HUES48 (cell line): ENCODE data around the gene DUSP1.

Experiments used
- H3K27ac ChIP-seq: one replicate; pipeline ENCODE4 v1.7.0; 2013; ENCODE audit warnings: low read depth, low read length, inconsistent platforms
- H3K27me3 ChIP-seq: 2 replicates; pipeline ENCODE4 v1.6.1; 2013; ENCODE audit warnings: mild to moderate bottlenecking, low read length; ENCODE audit not compliant: control insufficient read depth, insufficient read depth
- H3K36me3 ChIP-seq: 2 replicates; pipeline ENCODE4 v1.6.1; 2013; ENCODE audit warnings: low read length; ENCODE audit not compliant: control insufficient read depth, insufficient read depth
- H3K4me1 ChIP-seq: 2 replicates; pipeline ENCODE4 v1.6.1; 2013; ENCODE audit warnings: mild to moderate bottlenecking, low read length; ENCODE audit not compliant: control insufficient read depth, insufficient read depth
- H3K4me3 ChIP-seq: 2 replicates; pipeline ENCODE4 v1.5.1; 2013; ENCODE audit warnings: mild to moderate bottlenecking, low read depth, low read length
- H3K9ac ChIP-seq: 2 replicates; pipeline ENCODE4 v1.6.1; 2013; ENCODE audit warnings: mild to moderate bottlenecking, low read depth, low read length, moderate library complexity
- H3K9me3 ChIP-seq: 2 replicates; pipeline ENCODE4 v1.6.1; 2013; ENCODE audit warnings: low read length; ENCODE audit not compliant: control insufficient read depth, insufficient read depth

The DUSP1 gene

GRCh38 chr5:172796306-172796705 is 25.3 kb upstream of the DUSP1 start:
- H3K9ac ChIP-seq = no peak overlapping the region
- no peak overlapping the region for H3K27ac ChIP-seq
- no peaks in the 10 kb centered on the region for H3K9me3 ChIP-seq
- no peak overlapping the region for H3K4me3 ChIP-seq
- H3K27me3 ChIP-seq = no peaks in the 10 kb centered on the region
- H3K36me3 ChIP-seq = no peaks in the 10 kb centered on the region
- H3K4me1 ChIP-seq = 0 out of 2 replicates have a peak, but pooled peaks cover 4% of the 10 kb centered on the region

- no peaks in the 10 kb centered on the region for H3K9me3 ChIP-seq
- no peak overlapping the region for H3K9ac ChIP-seq
- H3K4me3 ChIP-seq = no peak overlapping the region
- H3K36me3 ChIP-seq = no peaks in the 10 kb centered on the region
- no peaks in the 10 kb centered on the region for H3K27me3 ChIP-seq
- H3K4me1 ChIP-seq = 0 out of 2 replicates have a peak, but pooled peaks cover 4% of the 10 kb centered on the region
- no peak overlapping the region for H3K27ac ChIP-seq
Observed at GRCh38 chr5:172795318-172795977, 24.5 kb upstream of the DUSP1 start.

- Histone ChIP-seq H3K9ac (no peak overlapping the region), H3K4me3 (no peak overlapping the region), H3K4me1 (peaks cover 10% of the 10 kb centered on the region; the same call in 1 of the 2 replicates), H3K27ac (no peak overlapping the region), H3K9me3 (no peaks in the 10 kb centered on the region), H3K36me3 (no peaks in the 10 kb centered on the region), H3K27me3 (no peaks in the 10 kb centered on the region)
Observed at GRCh38 chr5:172793577-172794488, 22.8 kb upstream of the DUSP1 start.

GRCh38 chr5:172792701-172793570 is 21.9 kb upstream of the DUSP1 start:
- Histone ChIP-seq H3K27ac (no peak overlapping the region), H3K36me3 (no peaks in the 10 kb centered on the region), H3K27me3 (no peaks in the 10 kb centered on the region), H3K9me3 (no peaks in the 10 kb centered on the region), H3K9ac (no peak overlapping the region), H3K4me3 (no peak overlapping the region), H3K4me1 (peaks cover 12% of the 10 kb centered on the region; the same call in 1 of the 2 replicates)

DNA sequence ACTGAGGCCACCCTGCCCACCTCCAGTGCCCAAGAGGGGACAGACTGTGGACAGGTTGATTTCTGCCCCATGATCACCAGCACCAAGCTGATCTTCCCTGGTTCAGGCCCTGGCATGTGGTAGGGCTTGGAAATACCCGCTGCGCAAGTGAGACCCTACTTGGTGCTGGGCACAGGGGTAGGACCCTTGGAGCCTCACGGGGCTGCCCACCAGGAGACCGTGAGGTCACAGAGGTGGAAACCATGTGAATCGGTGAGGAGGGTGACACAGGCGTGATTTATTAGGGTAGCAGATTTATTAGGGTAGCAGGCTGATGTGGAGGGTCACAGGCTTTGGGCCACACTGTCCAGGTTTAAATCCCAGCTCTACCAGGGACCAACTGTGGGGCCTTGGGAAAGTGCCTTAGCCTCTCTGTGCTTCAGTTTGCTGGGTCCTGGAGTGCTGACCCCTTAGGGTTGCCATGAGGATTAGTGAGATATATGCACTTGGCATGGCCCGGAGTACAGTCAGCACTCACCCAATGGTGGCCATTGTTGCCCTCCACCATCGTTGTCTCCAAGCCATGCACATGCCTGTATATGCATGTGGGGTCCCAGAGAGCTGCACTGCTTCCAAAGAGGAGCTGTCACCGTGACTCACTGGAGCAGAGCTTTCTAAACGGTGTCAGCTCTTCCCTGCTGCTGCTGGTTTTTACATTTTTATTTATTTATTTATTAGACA is 20.9 kb upstream of the DUSP1 start:
- H3K4me1 ChIP-seq = peaks cover 8% of the 10 kb centered on the region; the same call in 1 of the 2 replicates

GRCh38 chr5:172791286-172791685 is 20.3 kb upstream of the DUSP1 start:
- no peaks in the 10 kb centered on the region for H3K27me3 ChIP-seq
- H3K9me3 ChIP-seq = no peaks in the 10 kb centered on the region
- H3K36me3 ChIP-seq = no peaks in the 10 kb centered on the region
- H3K4me1 ChIP-seq = peaks cover 8% of the 10 kb centered on the region; the same call in 1 of the 2 replicates
- H3K4me3 ChIP-seq = no peak overlapping the region
- H3K9ac ChIP-seq = no peak overlapping the region
- H3K27ac ChIP-seq = no peak overlapping the region

More for the DNA sequence above, 20.9 kb upstream of the DUSP1 start:
- H3K27me3 ChIP-seq = no peaks in the 10 kb centered on the region
- no peaks in the 10 kb centered on the region for H3K9me3 ChIP-seq
- H3K4me3 ChIP-seq = no peak overlapping the region
- no peak overlapping the region for H3K27ac ChIP-seq
- H3K36me3 ChIP-seq = no peaks in the 10 kb centered on the region
- H3K9ac ChIP-seq = no peak overlapping the region

DNA sequence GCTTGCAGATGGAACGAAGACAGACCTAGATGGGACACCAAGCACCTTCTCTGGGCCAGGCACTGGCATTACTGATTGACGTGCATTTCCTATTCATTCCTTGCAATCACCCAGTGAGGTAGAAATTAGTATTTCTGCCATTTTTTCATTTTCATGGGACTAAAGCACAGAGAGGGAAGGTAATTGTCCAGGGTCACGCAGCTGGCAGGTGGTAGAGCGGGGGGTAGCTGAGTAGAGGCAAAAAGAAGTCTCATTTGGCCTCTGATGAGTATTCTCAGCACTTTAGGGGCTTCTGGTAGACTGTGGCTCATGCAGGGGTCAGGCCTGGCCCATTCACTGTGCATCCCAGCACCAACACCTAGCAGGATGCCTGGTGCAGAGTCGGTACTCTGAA is 19.5 kb upstream of the DUSP1 start:
- H3K27me3 ChIP-seq = no peaks in the 10 kb centered on the region
- H3K9me3 ChIP-seq = no peaks in the 10 kb centered on the region
- no peak overlapping the region for H3K9ac ChIP-seq
- peaks cover 8% of the 10 kb centered on the region; the same call in 1 of the 2 replicates for H3K4me1 ChIP-seq
- no peak overlapping the region for H3K4me3 ChIP-seq
- no peaks in the 10 kb centered on the region for H3K36me3 ChIP-seq
- no peak overlapping the region for H3K27ac ChIP-seq

- H3K4me3 ChIP-seq = no peak overlapping the region
Observed at GRCh38 chr5:172789687-172790495, 18.9 kb upstream of the DUSP1 start.

GRCh38 chr5:172788771-172789686 is 18.0 kb upstream of the DUSP1 start:
- Histone ChIP-seq H3K4me1 (peaks cover 8% of the 10 kb centered on the region; the same call in 1 of the 2 replicates), H3K9ac (no peak overlapping the region), H3K9me3 (no peaks in the 10 kb centered on the region), H3K27ac (peak overlapping the region; percentile 48), H3K36me3 (no peaks in the 10 kb centered on the region), H3K4me3 (no peak overlapping the region), H3K27me3 (no peaks in the 10 kb centered on the region)

More at GRCh38 chr5:172789687-172790495, 18.9 kb upstream of the DUSP1 start:
- H3K9ac ChIP-seq = no peak overlapping the region
- H3K4me1 ChIP-seq = peaks cover 8% of the 10 kb centered on the region; the same call in 1 of the 2 replicates
- H3K27me3 ChIP-seq = no peaks in the 10 kb centered on the region
- H3K9me3 ChIP-seq = no peaks in the 10 kb centered on the region
- no peaks in the 10 kb centered on the region for H3K36me3 ChIP-seq
- H3K27ac ChIP-seq = no peak overlapping the region
